Spleen (tissue), 7 donors: ENCODE measurements around the gene SNW1.
"Not testable (repeated sequence)": the region's sequence is repeated elsewhere in the genome, so short reads cannot be mapped to it uniquely, and the experiment has no call there.

Experiments used
- CTCF ChIP-seq, 11 experiments: fragments of 200-600 bp in 7 of 11; fragments of 450-650 bp in 4 of 11; sonication (generic) in 4 of 11; IDR thresholded peaks in 8 of 11; conservative IDR thresholded peaks in 3 of 11; 1 replicate in 7 of 11; 2 replicates in 4 of 11; pipeline versions ENCODE4 v1.4.0 to v1.8.0; 2016 to 2021; ENCODE audit warnings: antibody characterized with exemption in 11 of 11, inconsistent platforms in 4 of 11, mild to moderate bottlenecking in 1 of 11
- POLR2A ChIP-seq, 3 donors: fragments of 450-650 bp; IDR thresholded peaks; one replicate each; pipeline ENCODE4 v1.5.1; 2017; ENCODE audit warnings: antibody characterized with exemption in 3 of 3, mild to moderate bottlenecking in 1 of 3
- POLR2AphosphoS5 ChIP-seq, 3 donors: sonication (generic); formaldehyde crosslinking; IDR thresholded peaks; one replicate each; pipeline ENCODE4 v1.5.1; 2017; ENCODE audit warnings: antibody characterized with exemption in 3 of 3
- donor health status: DM: no; HTN: no; CAD: no; lungs with moderate emphysema.
- donor health status: DM: no; HTN: no; CAD: no.
- donor health status: DM: no; HTN: no; CAD: no.

DNA sequence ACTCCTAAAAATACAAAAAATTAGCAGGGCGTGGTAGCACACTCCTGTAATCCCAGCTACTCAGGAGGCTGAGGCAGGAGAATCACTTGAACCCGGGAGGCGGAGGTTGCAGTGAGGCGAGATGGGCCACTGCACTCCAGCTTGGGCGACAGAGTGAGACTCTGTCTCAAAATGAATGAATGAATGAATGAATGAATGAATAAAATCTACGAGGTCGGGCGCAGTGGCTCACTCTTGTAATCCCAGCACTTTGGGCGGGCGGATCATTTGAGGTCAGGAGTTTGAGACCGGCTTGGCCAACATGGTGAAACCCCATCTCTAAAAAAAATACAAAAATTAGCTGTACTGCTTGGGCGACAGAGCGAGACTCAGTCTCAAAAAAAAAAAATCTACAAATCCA is 38.5 kb upstream of the SNW1 start:
- TF ChIP-seq CTCF (IDR thresholded peaks at IDR 0.05 in 8 of 11, conservative IDR thresholded peaks at IDR 0.05 in 3 of 11); POLR2A (IDR thresholded peaks at IDR 0.05); POLR2AphosphoS5 (IDR thresholded peaks at IDR 0.05): not testable (repeated sequence)
